Measurements from ENCODE around the gene SPDYE16.
"Not testable (repeated sequence)": the region's sequence is repeated elsewhere in the genome, so short reads cannot be mapped to it uniquely, and the experiment has no call there.

SPDYE16 gene

DNA sequence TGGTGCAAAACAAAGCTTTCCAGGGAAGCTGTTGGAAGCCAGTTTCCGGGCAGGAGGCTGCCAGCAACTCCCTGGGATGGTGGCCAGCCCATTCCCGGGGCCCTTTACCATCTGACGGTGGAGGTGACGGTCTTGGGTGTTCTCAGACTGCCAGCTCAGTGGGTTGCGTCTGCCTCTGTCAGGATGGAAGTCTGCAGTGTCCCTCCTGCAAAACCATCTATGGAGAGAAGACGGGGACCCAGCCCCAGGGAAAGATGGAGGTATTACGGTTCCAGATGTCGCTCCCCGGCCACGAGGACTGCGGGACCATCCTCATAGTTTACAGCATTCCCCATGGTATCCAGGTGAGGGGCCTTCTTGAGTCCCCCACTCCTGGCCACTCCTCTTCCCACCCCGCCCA, 39.9 kb downstream of the SPDYE16 start:
- not testable (repeated sequence) for DNase-seq

DNA sequence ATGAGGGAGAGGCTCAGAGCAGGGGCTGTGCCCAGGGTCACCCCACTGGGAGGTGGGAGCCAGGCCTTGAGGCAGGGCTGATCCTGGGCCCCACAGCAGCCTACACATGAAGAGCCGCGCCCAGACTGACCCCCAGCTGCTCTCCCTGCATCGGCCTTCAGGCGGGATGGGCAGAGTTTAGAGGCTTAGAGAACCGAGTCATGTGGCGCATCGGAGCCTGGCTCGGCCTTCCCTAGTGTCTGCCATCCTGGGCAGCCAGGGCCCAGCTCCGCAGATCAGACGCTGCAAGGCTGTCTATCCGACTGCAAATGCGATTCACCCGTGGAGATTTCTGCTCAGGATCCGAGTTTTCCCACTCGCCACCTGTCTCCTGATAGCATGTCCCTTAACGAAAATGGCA, 40.3 kb downstream of the SPDYE16 start:
- DNase-seq: not testable (repeated sequence)

DNA sequence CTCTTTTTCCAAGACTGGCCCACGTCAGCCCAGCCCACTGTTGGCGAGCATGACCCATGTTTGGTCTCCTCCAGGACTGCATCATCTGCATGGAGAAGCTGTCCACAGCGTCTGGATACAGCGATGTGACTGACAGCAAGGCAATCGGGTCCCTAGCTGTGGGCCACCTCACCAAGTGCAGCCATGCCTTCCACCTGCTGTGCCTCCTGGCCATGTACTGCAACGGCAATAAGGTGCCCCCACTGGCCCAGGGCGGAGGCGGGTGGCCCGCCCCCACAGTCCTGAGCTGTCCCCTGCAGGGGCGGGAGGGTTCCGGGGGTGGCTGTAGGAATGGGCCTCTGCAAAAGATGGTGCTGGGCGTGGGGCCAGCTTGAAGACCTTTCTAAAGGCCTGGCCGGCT, 40.9 kb downstream of the SPDYE16 start:
- DNase-seq: not testable (repeated sequence)

DNA sequence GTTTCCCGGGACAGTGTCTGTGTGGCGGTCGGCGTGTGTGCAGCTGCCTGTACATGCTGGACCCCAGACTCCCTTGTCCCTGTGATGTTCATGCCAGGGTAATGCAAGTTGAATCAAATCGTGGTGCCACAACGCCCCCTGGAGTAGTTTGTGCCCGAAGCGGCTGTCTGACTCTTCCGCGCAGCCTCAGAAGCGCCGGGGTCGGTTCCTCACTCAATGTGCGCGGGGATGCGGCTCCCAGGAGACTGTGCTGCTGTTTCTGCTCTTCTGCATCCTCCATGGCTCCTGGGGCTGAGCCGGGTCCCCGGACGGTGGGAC, 43.2 kb downstream of the SPDYE16 start:
- DNase-seq: not testable (repeated sequence)

DNA sequence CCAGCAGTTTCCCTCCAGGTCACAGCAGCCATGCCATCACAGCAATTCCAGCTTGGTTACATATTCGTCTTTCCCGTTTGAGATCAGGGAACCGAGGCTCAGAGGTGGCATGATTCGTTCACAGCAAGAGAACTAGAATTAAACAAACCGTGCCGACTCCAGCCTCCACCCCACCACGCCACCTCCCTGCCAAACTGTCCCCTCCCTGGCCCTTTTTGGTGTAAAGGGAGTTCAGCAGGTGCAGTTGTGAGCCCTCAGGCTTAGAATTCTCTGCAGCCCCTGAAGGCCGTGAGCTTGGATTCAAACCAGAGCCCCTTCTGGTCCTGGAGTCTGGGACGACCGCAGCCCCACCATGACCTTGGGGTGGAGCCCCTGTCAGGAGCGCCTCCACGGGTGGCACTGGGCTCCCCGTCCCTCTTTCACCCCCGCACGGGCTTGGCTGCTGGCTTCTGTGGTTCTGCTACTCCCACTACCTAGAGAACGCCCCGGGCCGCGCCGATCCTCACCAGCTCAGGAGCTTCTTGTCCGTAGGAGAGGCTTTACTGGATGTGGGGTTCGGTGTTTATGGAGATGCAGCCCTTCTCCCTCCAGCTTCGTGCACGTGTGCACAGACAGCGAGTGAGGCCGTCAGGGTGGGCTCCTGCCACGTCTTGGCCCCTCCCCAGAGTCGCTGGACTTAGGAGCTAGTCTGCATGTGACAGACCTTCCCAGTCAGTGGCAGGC, 43.7 kb downstream of the SPDYE16 start:
- DNase-seq: not testable (repeated sequence)

DNA sequence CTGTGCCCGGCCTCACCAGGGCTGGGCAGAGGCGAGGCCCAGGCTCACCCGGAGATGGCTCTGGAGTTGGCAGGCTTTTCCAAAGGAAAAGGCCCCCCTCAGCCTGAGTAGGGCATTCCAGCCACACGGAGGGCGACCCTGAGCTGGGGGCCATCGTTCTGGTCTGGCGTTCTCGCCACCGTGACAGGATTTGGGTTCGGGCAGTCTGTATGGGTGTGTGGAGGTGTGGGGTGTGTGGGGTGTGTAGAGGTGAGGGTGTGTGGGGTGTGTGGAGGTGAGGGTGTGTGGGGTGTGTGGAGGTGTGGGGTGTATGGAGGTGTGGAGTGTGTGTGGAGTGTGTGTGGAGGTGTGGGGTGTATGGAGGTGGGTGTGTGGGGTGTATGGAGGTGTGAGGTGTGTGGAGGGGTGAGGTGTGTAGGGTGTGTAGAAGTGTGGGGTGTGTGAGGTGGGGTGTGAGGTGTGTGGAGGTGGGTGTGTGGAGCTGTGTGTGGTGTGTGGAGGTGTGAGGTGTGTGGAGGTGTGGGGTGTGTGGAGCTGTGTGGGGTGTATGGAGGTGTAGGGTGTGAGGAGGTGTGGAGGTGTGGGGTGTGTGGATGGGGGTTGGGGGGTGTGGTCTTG, 44.4 kb downstream of the SPDYE16 start:
- DNase-seq: not testable (repeated sequence)

DNA sequence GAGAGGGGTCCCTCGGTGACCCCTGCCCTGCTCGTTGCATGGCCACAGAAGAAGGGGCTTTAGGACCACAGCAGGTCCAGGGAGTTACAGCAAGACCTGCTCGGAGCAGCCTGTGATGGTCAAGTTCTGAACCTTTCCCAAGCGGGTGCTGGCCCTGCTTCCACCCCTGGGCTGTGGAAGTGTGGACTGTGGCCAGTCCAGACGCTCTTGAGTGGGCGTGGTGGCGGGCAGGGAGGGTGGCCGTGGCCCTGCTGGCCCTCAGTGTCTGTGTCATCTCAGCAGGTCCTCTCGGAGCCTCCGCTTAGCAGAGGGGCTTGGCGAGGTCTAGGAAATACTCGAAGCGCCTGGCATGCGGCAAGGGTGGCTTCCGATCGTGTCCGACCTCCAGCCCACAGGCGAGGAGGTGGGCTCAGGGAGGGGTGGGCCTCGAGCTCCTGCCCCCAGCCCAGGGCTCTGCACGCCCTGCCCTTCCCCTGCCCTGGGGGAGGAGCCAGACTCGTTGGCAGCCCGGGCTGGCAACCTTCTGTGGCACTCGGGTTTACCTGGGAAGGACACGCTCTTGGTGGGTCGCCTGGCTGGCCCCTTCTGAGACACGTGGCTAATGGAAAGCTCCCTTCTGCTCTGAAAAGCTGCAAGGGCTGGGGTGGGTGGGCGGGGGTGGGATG, 45.0 kb downstream of the SPDYE16 start:
- not testable (repeated sequence) for DNase-seq

DNA sequence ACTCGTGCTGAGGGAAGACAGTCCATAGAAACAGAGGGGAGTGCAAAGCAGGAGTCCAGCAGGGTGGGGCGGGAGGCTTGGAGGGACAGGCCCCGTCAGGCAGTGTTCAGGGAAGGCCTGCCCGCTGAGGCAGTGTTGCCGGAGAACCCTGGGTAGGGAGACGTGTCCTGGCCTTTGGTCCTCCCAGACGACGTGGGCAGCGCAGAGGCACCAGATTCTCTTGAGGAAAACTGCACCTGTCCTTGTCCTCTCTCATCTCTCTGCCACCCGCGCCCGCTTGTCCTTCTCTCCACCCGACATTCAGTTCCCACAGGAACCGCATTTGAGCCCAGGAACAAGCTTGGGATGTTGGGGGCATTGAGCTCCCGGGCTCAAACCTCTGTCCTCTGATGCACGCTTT, 47.4 kb downstream of the SPDYE16 start:
- DNase-seq: not testable (repeated sequence)

DNA sequence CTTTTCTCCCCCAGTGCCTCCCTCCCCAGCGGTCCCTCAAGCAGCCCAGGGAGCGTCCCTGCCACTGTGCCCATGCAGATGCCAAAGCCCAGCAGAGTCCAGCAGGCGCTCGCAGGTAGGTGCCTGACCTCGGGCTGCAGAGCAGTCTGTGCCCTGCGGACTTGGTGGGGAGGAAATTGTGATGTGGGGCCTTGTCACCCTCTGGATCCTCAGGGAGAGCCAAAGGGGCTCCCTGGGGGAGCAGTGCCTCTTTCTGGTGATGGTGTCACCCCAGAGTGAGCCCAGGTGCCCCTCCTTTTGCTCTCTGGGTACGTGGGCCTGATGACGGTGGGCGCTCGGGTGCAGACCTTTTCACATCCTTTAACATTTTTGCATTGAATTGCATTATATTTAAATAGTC, 51.0 kb downstream of the SPDYE16 start:
- DNase-seq: not testable (repeated sequence)

DNA sequence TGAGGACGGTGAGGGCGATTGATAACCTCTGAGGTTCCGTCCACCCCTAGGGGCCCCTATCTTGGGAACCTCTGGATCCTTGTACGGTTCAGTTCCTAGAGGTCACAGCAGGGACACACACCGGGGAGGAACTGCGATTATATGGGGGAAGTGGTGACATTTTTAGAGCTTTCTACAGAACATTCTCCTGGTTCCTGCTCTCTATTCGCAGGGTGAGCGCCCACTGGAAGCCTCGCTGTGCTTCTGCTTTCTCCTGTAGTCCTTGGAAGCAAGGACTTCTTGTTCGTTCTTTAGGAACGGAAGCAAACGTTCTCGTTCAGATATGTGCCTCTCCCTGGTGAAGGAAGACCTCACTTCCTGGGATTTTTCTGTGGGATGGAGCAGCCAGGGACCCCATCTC, 55.1 kb downstream of the SPDYE16 start:
- not testable (repeated sequence) for DNase-seq

DNA sequence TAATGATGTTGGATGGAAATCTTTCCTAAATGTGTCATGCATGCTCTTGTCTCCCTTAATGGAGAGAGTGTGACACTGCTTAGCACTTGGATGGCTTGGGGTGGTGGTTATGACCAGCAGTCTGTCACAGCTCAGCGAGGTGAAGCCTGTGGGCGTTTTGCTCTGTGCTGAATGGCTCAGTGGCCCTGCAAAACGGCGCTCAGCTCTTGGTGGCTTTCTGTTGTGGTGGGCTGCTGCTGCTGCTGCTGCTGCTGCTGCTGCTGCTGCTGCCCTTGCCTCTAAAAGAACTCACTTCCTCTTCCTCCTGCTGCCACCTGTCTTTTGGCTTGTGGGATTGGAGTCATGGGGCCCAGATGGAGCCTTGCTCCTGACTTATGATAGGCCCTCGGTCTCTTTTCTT, 56.5 kb downstream of the SPDYE16 start:
- peak; percentile 38 for DNase-seq

DNA sequence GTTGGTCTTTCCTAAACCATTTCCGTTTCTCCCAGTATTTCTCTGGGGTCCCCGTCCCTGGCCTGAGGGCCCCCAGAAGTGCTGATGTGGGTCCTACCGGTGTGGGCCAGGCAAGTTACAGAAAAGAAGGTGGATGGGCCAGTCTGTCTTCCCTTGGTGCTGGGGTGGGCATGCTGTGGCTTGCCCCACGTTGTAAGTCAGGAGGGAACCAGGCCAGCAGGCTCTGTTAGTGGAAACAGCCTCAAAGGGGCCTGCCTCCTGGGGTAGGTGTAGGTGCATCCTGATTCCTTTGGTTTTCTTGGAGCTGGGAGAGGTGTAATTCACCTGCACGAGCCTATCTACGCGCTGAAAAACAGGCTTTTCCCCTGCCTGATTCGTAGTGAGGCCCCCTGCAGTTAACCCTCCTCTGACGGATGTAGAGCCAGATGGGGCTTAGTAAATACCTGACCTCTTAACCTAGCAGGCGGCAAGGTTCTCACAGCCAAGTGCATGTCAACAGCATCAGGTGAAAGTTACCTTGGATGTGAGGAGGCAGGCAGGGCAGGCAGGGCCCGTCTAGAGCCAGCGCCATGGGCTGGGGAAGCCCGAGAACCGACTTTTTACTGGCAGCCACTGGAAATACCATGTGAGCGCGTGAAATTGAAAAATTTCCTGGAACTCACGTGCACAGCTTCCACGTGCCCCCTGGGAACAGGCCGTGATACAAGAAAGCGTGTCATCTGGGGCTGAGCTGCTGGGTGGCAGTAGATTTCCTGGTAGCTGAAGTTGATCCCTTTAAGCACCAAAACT, 57.1 kb downstream of the SPDYE16 start:
- DNase-seq: not testable (repeated sequence)

DNA sequence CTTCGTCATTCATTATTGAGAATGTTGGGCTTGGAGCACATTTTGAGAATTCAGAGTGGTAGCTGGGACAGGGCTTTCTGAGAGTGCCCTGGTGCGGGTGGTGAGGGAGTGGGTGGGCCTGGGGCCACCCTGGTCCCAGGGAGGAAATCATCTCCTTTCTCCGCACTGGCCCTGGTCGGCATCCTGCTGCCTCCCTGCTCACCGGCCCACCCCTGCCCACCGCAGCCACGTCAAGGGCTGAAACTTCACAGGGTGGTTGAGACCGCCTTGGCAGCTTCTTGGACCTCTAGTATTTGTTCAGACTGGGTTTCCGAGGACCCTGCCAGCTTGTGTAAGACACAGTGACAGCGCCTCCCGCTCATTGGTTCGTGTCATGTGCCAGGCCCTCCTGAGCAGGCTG, 58.6 kb downstream of the SPDYE16 start:
- not testable (repeated sequence) for DNase-seq

DNA sequence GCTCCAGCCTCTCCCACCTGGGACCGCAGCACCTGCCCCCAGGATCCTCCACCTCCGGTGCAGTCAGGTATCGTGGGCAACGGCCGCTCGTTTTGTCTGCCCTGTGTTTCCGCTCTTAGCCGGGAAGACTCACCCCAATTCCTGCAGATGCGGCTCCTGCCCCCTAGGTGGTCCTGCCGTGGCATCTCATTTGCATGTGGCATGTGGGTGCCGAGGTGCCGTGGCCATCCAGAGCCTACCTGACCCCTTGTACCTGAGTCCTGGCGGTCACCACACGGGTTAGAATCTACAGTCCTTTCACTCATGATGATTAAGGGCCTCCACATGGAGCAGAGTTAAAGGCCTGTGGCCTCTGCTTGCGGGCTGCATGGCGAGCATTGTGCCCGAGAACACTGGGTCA, 60.0 kb downstream of the SPDYE16 start:
- not testable (repeated sequence) for DNase-seq

DNA sequence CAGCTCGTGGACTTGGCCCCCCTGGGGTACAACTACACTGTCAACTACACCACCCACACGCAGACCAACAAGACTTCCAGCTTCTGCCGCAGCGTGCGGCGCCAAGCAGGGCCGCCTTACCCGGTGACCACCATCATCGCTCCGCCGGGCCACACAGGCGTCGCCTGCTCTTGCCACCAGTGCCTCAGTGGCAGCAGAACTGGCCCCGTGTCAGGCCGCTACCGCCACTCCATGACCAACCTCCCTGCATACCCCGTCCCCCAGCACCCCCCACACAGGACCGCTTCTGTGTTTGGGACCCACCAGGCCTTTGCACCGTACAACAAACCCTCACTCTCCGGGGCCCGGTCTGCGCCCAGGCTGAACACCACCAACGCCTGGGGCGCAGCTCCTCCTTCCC, 60.4 kb downstream of the SPDYE16 start:
- not testable (repeated sequence) for DNase-seq
